ENCODE results near the gene IRX4. TPM values are rescaled to one million over a fixed set of nuclear protein-coding genes. Genes with fewer than 3 reads are reported as not detected.

Gene IRX4
- total RNA-seq, 2 experiments from 2014 or later, result not detected

DNA sequence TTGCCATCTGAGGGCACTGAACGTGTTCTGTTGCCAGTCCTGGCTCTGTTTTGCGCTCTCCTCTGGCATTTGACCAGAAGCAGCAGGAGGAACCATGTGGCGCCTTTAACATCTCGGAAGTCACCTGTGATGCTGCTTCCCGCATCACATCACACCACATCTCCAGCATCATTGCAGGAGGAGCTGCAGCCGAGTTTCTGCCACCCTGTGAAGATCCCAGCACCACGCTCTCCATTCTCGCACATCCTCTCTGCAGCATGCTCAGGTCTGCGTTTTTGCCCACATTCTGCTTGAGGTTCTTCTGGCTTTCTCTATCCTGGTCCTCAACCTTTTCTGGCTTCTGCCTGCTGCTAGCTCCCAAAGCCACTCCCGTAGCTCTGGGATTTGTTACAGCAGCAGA lies 11.0 kb upstream of the IRX4 start:
- ChIA-PET POLR2A (no interaction called here), CTCF (no interaction called here)

DNA sequence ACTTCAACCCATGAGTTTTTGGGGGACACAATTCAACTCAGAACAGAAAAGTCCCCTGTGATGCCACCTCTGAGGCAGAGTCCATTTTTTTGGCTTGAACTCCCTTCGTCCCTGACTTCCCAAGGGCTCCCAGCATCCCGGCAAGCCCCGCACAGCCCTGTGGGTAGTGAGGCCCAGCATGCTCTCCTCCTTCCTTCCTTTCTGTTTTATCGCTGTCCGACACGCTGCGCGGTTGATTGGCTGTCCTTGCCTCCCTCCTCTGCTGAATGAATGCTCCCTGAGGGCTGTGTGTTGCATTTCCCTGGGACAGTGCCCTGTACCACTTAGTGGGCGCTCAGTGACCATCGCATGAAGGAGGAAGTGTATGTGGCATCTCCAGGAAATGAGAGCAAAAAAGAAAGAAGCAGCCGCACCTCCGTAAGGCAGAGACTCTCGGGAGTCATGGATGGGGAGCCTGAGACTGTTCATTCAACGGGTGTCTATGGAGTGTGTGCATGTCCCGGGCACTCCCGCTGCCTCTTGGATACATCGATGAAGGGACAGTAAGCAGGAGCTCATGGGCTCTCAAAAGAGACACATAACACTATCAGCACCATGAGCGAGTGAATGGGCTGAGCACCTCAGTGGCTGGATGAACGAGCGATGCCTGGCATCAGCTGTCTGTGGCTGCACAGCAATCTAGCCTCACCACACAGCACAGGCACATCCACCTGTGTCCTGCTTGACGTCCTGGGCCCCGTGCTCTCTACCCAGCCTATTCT lies 10.1 kb upstream of the IRX4 start:
- POLR2A ChIA-PET, result no interaction called here

DNA sequence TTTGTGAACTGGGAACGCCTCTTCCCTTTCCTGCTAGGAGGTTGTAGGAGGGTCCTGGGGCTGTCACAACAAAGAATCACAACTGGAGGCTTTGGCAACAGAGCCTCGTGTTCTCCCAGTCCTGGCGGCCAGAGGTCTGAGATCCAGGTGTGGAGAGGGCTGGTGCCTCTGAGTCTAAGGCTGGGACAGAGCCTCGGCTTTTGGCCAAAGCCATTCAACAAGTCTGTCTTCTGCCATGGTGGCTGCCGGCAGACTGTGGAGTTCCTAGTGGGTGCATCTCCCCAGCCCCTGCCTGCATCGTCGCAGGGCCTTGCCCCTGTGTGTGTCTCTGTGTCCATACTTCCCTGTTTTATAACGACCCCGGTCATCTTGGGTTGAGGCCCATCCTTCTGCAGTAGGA lies 9.5 kb upstream of the IRX4 start:
- ChIA-PET CTCF (no interaction called here), POLR2A (no interaction called here)

More for the DNA sequence above, 10.1 kb upstream of the IRX4 start:
- CTCF ChIA-PET, result no interaction called here

DNA sequence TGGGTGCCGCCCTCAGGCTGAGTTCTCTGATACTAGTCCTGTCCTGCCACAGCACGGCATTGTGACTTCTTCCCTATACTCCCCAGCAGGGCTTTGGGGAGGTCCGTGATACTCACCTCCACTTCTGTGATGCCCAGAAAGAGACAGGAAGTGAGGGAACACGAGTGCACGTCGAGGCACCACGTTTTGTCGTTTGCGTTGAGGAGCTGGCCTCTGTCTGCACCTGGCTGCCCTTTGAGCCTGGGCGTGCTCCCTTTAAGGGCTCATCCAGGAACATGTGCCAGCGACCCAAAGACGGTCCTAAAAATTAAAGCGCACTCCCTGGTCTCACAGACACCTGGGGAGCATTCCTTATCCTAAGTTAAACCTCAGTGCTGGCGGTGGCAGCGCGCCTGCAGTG lies 8.7 kb upstream of the IRX4 start:
- CTCF ChIA-PET, result no interaction called here
- POLR2A ChIA-PET, result no interaction called here

DNA sequence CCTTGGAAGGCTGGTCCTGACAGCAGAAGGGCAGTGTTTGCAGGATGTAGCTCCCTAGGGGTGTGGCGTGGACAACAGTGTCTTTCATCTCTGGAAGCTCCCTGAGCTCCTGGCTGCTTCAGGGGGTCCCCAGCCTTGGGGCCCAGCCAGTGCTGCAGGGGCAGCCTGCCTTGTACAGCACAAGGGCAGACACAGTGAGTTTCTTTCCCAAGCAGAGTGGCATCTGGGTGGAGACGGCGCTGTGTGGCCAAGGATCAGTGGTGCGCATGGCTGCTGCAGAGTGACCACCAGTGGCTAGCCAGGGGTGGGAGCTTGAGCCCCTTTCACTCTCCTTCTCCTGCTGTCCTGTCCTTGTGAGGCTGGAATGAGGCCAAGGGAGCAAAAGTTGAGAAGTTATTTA lies 7.6 kb upstream of the IRX4 start:
- ChIA-PET POLR2A (no interaction called here), CTCF (no interaction called here)

DNA sequence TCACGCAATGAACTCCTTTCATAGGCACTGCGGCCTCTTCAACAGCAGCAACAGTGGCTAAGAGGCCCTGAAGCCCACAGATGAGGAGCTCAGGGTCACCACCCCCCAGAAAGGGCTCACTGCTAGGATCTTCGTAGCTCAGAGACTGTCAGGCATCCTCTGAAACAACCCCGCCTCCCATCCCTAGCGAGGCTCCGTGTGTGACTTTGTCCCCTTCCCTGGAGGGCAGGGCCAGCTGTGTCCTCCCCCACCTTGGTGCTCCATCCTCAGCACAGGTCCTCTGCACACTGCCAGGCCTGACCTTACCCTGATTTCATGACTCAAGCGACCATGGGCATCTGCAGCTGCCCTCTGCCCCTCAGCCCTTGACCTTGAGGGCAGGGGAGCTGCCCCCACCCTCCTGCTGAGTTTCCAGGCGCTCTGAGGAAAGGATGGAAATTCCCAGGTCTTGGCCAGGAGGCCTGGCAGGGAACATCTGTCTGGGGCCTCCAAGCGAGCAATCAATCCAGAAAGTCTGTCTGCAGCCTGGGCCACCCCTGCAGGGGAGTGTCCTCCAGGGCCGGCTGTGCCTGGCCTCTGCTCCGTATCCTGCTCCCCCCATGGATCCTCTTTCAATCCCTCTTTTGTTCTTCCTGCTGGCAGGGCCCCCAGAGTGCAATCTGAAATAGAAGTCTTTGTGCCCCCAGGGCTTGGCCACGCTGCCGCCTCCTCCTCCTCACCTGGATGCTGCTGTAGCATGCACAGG lies 6.8 kb upstream of the IRX4 start:
- ChIA-PET POLR2A (no interaction called here), CTCF (no interaction called here)

DNA sequence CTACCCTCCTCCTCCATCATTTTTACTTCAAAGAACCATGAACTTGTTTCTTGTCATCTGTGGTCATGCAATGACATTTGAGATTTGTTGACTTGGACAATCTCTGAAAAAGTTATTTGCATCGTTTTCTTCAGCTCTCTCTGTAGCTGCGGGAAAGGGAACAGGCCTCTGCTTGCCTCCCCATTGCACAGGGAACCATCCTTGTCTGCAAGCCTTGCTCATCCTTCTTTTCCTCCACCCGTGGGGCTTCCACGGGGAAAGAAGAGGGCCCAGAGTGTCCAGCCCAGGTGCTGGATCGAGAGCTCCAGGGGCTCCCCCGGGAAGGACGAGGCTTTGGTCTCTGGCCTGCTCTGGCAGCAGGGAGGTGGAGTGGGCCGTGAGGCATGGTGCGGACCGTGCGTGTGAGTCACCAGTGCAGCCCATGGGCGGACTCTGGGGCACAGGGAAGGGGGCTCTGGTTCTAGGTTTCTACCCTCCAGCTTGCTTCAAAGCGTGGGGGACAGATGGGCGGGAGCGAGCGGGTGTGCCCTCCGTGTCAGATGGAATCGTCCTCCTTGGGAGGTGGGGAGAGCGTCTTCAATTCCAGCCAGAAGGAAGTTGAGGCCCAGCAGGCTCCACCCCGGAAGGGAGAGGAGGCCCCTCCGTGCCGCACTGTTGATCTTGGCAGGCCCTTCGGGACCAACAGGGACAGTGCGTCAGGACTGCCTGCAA lies 6.0 kb upstream of the IRX4 start:
- POLR2A ChIA-PET, result no interaction called here
- CTCF ChIA-PET, result no interaction called here

DNA sequence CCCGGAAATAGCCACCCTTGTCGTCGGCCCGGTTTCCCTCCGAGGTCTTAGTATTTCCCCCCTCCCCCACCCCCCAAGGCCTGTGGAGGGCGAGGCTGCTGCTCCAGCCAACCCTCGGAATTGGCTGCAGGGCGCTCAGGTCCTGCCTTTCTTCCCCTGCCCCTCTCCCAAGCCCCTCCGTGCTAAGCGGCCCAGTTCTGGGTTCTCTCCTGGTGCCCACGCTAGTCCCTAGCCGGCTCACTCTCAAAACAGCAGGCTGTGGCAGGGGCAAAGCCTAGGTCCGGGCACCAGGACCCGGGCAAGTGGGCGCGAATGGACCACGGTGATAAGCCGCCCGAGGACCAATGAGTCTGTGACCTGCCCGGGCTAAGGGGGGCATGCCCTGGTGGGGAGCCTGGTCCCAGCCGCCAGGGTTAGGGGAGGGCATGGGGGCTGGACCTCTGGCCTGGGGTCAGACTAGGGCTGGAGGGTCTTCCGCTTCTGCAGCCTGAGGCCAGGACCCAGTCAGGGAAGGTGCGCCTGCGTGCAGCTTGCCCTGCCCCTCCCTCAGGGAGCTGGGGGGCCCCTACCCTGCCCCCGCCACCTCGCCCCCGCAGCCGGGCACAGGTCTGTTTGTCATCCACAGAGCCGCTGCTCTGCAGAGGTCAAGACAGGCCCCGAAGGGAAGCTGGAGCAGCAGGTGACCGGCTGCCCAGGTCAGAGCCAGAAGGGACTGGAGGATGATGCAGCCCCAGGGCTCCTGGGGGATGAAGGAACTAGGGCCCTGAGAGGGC lies 5.0 kb upstream of the IRX4 start:
- POLR2A ChIA-PET, result no interaction called here

DNA sequence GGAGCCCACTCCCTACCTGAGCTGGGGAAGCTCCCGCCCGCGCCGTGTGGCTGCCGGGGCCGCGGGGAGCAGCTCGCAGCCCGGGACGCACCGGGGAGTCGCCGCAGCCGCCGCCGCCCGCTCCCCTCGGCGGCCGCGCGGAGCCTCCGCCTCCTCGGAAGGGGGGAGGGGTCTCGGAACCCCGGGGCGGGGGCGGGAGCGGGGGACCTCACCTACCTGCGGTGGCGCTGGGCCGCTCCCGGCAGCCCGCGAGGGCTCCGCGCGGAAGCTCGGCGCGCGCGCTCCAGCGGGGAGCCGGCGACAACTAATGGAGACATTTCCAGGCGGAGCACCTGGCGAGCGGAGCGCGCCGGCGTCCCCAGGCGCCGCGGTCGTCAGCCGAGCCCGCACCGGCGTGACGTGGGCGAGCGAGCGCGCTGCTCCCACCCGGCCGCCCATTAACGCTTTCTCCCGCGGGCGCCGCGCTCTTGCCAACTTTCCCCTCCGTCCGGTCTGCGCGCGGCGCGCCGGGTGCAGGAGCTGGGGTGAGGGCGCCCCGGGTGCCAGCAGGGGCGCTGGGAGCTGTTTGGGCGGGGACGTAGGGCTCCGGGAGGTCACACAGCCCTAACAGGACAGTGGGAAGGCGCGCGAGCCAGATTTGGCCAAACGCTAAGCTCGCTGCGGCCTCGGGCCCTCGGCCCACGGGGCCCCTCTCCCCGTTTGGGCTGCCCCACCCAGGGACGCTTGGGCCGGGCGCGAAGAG lies 4.3 kb upstream of the IRX4 start:
- ChIA-PET POLR2A (no interaction called here), CTCF (no interaction called here)

More for the DNA sequence above, 5.0 kb upstream of the IRX4 start:
- CTCF ChIA-PET, result no interaction called here

DNA sequence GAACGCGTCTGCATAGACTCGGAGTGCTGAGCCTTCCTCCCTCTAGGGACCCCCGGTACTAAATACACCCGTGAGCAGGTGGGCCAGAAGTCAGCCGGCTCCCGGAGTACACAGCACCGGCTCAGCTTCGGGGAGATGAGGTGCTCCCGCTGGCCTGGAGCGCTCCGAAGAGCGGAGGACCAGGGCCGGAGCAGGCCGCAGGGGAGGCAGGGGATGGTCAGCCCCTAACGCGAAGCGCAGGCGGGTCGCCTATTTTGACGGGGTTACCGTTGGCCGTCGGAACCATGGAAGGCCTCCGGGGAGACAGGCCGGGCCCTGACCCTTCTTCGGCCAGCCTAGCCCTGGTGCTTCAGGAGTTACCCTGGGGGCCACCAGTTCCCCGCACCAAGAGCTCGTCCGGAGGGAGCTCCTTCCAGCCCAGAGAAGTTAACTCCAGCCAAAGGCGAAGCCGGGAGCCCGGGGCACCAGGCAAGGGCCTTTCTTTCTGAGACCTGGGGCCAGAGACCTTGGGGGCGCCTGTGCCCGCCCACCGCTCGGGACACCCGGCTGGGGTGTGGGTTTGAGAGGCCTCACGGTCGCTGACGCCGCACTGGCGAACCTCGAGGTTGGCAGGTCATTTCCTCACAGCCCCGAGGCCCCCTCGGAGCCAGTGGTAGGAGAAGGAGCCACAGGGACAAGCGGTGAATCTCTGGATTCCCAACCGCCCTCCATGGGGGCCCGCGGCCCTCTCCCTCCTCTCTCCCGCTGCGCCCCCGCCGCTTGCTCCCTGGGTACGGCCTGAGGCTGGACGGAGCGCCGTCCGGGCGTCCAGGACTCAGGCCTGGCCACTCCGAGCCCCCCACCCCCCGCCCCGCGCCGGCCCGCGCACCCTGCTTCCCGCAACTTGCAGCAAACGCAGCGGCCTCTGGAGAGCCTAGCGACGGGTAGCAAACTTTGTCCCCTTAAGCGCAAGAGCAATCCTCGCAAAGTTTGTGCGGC lies 3.4 kb upstream of the IRX4 start:
- POLR2A ChIA-PET, result no interaction called here
- CTCF ChIA-PET, result no interaction called here

DNA sequence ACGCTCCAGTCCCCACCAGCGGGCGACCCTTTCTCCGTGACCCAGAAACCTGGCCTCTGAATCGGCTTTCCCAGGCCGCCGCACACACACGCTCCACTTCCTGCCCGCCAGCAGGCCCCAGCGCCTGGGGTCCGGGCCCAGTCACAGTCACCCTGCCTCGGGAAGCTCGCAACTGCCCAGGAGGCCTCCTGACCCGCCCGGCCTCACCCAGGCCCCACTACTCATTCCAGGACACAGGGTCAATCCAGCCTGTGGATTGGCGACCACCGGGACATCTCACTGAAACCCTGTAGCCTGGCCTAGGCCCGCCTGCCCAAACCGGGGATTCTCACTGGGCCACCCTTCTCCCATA lies 2.7 kb upstream of the IRX4 start:
- ChIA-PET CTCF (interaction anchor here (0.5 kb wide), 1 partner anchor 1715 kb away, joined by 3 read pairs; no protein-coding TSS in a partner anchor), POLR2A (no interaction called here)

DNA sequence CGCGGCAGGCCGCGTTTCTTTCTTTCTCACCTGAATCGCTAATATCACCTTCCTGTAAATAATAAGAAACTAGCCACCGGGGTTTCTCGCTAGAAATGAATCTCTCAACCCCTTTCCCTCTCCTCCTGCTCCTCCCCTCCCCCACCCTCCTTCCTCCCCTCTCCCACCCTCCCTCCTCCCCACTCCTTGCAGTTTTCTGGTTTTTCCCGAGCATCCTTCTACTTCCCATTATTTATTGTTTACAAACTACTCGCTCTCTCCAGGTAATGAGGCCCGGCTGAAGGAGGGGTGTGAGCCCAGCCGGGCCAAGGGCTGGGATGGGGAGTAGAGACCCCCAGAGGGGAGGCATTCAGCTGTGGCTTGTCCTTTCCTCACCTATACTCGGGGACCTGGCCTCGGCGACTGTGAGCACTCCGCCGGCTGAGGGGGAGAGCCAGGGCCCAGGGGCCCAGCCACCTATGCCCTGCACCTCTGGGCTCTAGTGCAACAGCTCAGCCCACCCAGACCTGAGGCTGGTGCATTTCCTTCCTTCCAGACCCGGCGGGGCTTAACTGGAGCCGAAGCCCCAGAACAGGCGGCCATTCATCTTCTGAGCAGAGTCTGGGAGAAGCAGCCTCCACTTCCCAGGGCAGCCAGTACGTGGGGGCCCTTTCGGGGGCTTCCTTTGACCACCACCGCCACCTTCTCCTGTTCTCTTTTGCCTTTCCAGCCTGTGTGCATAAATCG lies 2.1 kb upstream of the IRX4 start:
- CTCF ChIA-PET, result interaction anchor here (0.5 kb wide), 1 partner anchor 1715 kb away, joined by 3 read pairs; no protein-coding TSS in a partner anchor
- POLR2A ChIA-PET, result no interaction called here

DNA sequence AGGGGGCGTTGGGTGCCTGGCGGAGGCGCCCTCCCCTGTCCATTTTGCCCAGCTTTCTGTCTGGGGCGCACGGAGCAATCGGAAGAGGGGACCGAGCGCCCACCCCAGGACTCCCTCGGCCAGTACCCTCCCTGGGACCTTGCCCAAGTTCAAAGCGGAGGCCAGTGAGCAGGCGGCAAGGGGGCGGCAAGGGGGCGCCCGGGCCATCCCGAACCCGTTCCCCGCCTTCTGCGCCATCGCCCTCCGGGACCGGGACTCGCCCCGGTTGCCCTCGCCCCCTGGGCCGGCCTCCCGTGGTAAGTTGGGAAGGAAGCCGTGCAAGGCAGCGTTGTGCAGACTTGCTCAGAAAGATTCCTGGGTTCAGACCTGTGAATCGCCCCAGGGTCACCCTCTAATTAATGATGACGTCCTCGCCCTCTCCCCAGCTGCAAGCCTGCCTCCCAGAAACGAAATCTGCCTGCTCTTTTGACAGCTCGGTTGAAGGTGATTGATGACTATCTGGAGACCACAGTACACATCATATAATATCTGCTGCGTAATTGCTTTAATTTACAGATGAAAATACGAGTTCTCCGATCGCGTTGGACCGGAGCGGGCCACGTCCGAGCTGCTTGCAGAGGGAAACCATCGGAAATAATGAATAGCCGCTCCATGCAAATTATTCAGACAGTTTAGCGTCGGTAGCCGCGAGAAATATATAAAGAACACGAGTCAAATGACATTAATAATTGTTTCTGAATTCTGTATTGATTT lies 1.4 kb upstream of the IRX4 start:
- CTCF ChIA-PET, result no interaction called here

DNA sequence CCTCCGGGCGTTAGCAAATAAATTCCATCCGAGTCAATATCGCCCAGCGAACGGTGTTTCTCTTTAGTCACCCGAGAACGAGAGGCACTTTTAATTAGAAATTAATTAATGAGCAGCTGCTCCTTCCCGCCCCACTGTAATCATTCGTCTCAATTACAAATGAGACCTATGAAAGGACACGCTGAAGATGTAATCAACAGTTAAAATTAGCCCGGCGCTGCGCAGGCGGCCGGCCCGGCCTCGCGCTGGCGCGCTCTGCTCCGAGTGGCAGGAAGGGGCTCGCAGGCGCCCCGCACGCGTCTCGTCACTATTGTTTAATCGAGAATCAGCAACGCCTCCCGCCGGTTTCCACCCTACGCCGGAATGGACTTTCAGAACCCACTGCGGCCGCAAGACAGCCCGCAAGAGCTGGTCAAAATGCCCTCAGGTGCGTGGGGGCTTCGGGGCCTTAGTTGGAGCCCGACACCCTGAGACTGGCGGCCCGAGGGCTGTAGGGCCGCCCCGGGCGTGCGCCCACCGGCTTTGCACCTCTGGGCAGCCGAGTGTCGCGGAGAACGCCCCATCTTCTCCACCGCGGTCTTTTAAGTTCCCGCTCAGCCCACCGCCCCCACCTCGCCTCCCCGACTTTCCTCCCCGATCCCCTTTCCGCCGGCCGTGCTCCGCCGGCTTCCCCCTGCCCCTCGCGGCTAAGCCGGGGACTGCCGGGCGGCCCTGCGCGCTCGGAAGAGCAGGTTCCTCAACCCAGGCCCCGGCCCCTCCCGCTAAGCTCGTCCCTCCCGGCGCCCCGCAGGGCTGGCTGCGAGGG lies 597 bp upstream of the IRX4 start:
- ChIA-PET POLR2A (no interaction called here), CTCF (no interaction called here)

More for the DNA sequence above, 1.4 kb upstream of the IRX4 start:
- POLR2A ChIA-PET, result no interaction called here

DNA sequence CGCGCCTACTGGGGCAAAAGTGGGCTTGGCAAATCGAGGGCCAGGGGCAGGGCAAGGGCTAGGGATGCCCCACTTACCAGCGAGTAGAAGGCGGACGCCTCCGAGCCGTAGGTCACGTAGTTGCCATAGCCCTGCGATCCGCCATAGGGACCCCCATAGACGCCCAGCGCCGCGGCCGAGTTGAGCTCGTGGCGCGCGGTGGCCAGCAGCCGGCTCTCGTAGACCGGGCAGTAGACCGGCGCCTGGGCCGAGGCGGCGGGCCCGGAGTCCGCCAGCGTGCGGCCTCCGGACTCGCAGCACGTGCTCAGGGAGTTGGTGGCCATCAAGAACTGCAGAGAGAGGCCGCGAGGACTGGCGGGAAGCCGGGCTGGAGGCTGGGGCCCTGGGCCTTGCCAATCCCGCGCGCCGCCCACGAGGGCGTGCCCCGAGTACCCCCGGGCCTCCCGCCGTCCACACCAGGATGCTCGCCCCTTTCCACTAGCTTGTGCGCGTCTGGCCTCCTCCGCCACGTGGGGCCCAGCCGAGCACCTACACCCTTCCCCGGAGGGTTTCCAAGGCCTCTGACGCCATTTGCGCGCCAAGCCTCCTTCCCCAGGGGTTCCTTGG lies 891 bp downstream of the IRX4 start:
- ChIA-PET CTCF (no interaction called here), POLR2A (no interaction called here)

DNA sequence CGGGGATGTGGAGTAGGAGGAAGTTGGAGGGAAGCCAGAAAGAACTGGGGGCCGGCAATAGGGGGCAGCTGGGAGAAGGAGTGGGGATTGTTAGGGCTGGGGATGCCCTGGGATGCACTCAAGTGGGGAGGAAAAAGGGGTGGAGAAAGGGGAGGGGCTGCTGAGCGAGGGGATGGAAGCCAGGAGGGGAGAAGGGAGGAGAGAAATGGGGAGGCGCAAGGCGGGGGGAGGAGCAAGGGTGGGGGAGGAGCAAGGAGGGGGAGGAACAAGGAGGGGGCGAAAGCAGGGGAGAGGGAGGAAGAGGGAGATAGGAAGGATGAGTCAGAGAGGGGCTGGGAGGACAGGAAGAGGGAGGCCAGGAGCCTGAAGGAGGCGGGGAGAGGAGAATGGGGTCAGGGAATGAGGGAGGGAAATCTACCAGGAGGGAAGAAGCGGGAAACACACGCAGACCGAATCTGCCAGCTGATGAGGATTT lies 1.6 kb downstream of the IRX4 start:
- CTCF ChIA-PET, result no interaction called here
- POLR2A ChIA-PET, result no interaction called here

All from activated CD8-positive, alpha-beta memory T cell treated with anti-CD3 and anti-CD28 coated beads for 36 hours (primary cell).